ENCODE measurements around the gene NAP1L4. TPM values are rescaled to one million over a fixed set of nuclear protein-coding genes. Genes with fewer than 3 reads are reported as not detected.
A peak's percentile ranks its signal among the peaks of the same experiment; 100 is the strongest.

Gene NAP1L4
- total and polyA plus RNA-seq, 2 of the 4 experiments (the other 2 are of a cell fraction): 71.5 to 80.7 TPM

DNA sequence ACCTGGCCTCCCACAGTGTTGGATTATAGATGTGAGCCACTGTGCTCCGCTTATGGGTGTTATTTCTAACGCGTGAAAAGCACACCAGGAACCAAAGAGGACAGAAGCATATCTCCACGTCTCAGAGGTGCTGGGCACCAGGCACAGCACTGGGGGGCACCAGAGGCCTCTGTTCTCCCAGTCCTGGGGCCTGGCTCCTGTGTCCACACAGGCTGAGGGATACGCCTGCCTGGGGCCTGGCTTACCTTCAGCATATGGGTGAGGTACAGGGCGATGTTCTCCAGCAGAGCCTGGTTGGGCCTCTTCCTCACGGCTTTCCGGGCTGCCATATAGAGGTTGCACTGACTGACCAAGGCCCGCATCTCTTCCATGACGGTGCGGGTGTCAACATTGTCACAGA is 24.7 kb upstream of the NAP1L4 start:
- no peak overlapping the region for H2BK20ac ChIP-seq (ENCODE audit: low read depth, low read length)
- TF ChIP-seq ELK1 (IDR thresholded peaks at IDR 0.05; ENCODE audit: borderline replicate concordance, low read depth, low read length): no peak
- no peak for TF ChIP-seq RFX5 (IDR thresholded peaks at IDR 0.05; ENCODE audit: low read depth, low read length)
- TF ChIP-seq NFE2L2 (IDR thresholded peaks at IDR 0.05; ENCODE audit: low read depth, low read length): no peak
- no peak for TF ChIP-seq MAZ (IDR thresholded peaks at IDR 0.05; ENCODE audit: borderline replicate concordance, low read depth, low read length)
- no peak for TF ChIP-seq CTCF (conservative IDR thresholded peaks at IDR 0.05; ENCODE audit: low read depth, low read length)
- no peak for TF ChIP-seq BHLHE40 (IDR thresholded peaks at IDR 0.05; ENCODE audit: low read depth, low read length)
- TF ChIP-seq SMC3 (IDR thresholded peaks at IDR 0.05; ENCODE audit: low read depth, low read length): no peak
- TF ChIP-seq USF2 (IDR thresholded peaks at IDR 0.05; ENCODE audit: low read depth, low read length): no peak
- no peak for TF ChIP-seq POLR2A (IDR thresholded peaks at IDR 0.05; ENCODE audit: low read depth, low read length)
- TF ChIP-seq FOS (IDR thresholded peaks at IDR 0.05; ENCODE audit: low read depth, low read length): no peak
- TF ChIP-seq CHD1 (IDR thresholded peaks at IDR 0.05; ENCODE audit: low read depth, low read length): no peak
- H3K23ac ChIP-seq (ENCODE audit: low read depth, low read length): no peak overlapping the region
- ATAC-seq (ENCODE audit: low read depth) (no peak), DNase-seq (no peak)
- H2AK5ac ChIP-seq (ENCODE audit: low read depth, low read length): no peak overlapping the region
- no peaks in the 10 kb centered on the region; the same call in 1 of the 2 replicates for H3K9me1 ChIP-seq (ENCODE audit: insufficient read depth, low read length)
- H3K56ac ChIP-seq (ENCODE audit: extremely low read depth, insufficient read depth, low read length): no peak overlapping the region
- H2BK5ac ChIP-seq (ENCODE audit: low read depth, low read length, poor library complexity, severe bottlenecking): no peak overlapping the region
- no peak overlapping the region for H2AFZ ChIP-seq (replicated peaks; ENCODE audit: low read length, poor library complexity)
- no peak overlapping the region for H3K4me3 ChIP-seq (ENCODE audit: insufficient read depth, low read depth, low read length)
- H2BK120ac ChIP-seq (ENCODE audit: low read depth, low read length): no peak overlapping the region
- intact Hi-C loops (cut with micrococcal nuclease): no loop called here
- BruUV-seq (replicated peaks): no TSS peak
- no peak overlapping the region for H4K91ac ChIP-seq (ENCODE audit: insufficient read depth, low read depth, low read length)
- H4K20me1 ChIP-seq (ENCODE audit: insufficient read depth, low read length): peaks cover 42% of the 10 kb centered on the region
- in situ Hi-C loops (cut with MboI; ENCODE audit: low sequenced_read_pairs): no loop called here
- H3K4me2 ChIP-seq (ENCODE audit: low read depth, low read length): no peak overlapping the region
- H4K8ac ChIP-seq (ENCODE audit: low read depth in 2 of 2, low read length in 2 of 2): no peak overlapping the region
- no peak overlapping the region for H4K5ac ChIP-seq (ENCODE audit: low read depth, low read length)
- peaks cover 12% of the 10 kb centered on the region; the same call in 1 of the 2 replicates for H3K4me1 ChIP-seq (ENCODE audit: control insufficient read depth, insufficient read depth, low read length)
- 90% methylated on average over 6 of the region's 11 CpGs; no CpG with 5 or more reads in 1 of the 2 experiments for WGBS, 2 experiments (ENCODE audit: extremely low coverage in 2 of 2, insufficient read length in 1 of 2)
- H3K36me3 ChIP-seq (ENCODE audit: control insufficient read depth, insufficient read depth, low read length): peaks cover 72% of the 10 kb centered on the region
- H3K79me1 ChIP-seq (ENCODE audit: low read depth in 1 of 2, low read length in 2 of 2): peaks cover 5 to 49% of the 10 kb centered on the region in 2 experiments; a peak in 3 of 4 replicates
- CTCF ChIA-PET: no interaction called here
- no peaks in the 10 kb centered on the region for H3K27me3 ChIP-seq (ENCODE audit: control insufficient read depth, insufficient read depth, low read length)
- H3K9ac ChIP-seq (ENCODE audit: low read depth, low read length): no peak overlapping the region
- peak overlapping the region; percentile 20 for H2AK9ac ChIP-seq (replicated peaks; ENCODE audit: low read depth, low read length, poor library complexity)
- no peak overlapping the region for H2BK15ac ChIP-seq (ENCODE audit: low read depth, low read length)
- no peak overlapping the region for H3K18ac ChIP-seq (ENCODE audit: low read depth, low read length)
- no peak overlapping the region for H3K14ac ChIP-seq (replicated peaks; ENCODE audit: low read depth, low read length)
- no peak overlapping the region for H3K4ac ChIP-seq (ENCODE audit: low read depth, low read length)
- no peak overlapping the region for H3K27ac ChIP-seq (ENCODE audit: insufficient read depth, low read length)
- dilution Hi-C loops (cut with HindIII; ENCODE audit: low sequenced_read_pairs, unreplicated experiment): no loop called here
- POLR2A ChIA-PET (ENCODE audit: unreplicated experiment): no interaction called here
- H3K9me3 ChIP-seq (ENCODE audit: control insufficient read depth, insufficient read depth, low read length): no peaks in the 10 kb centered on the region

Data from IMR-90 (cell line).